GM21390 (cell line): ENCODE results near the gene ANGPTL2.

Experiments used
- ATAC-seq: cut with Tn5 transposase; IDR thresholded peaks from one replicate; pipeline ENCODE4 v1.9.1; 2021; ENCODE audit not compliant: unreplicated experiment

ANGPTL2 gene

DNA sequence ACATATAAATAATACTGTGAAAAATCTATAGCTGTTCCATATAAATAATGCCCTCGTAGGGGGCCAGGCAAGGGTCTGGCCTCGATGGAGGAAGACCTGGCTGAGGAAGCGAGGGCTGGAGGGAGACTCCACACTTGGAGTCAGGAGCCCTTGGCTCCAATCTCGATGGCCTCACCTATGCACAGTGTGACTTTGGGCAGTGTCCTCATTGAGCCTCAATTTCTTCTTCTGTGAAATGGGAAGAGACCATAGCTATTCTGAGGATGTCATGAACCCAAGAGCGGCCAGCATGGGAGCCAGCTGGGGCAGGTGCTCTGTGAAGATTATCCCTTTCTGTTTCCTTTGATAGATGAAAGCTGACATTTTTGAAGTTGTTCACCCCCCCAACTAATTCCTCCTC lies 24.8 kb downstream of the ANGPTL2 start:
- ATAC-seq = no peak

GRCh38 chr9:127096208-127096607 lies 26.2 kb downstream of the ANGPTL2 start:
- no peak for ATAC-seq

DNA sequence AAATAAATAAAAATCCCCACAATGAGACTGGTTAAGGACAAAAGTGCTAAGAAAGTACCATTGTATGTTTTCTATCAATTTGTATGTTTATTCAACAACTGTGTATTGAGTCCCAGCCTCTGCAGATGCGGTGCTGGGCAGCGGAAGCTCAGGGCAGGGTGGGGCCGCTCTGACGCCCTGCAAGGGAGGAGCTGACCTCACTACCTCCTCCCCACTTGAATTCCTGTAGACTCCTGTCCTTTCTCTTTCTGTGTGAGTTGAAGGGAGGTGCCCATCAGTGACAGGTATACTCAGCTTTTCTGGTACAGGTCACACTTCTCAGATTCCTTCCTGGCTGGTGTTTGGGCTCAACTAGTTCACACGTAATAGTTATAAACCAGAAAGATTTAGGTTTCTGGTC lies 27.0 kb downstream of the ANGPTL2 start:
- ATAC-seq = no peak

DNA sequence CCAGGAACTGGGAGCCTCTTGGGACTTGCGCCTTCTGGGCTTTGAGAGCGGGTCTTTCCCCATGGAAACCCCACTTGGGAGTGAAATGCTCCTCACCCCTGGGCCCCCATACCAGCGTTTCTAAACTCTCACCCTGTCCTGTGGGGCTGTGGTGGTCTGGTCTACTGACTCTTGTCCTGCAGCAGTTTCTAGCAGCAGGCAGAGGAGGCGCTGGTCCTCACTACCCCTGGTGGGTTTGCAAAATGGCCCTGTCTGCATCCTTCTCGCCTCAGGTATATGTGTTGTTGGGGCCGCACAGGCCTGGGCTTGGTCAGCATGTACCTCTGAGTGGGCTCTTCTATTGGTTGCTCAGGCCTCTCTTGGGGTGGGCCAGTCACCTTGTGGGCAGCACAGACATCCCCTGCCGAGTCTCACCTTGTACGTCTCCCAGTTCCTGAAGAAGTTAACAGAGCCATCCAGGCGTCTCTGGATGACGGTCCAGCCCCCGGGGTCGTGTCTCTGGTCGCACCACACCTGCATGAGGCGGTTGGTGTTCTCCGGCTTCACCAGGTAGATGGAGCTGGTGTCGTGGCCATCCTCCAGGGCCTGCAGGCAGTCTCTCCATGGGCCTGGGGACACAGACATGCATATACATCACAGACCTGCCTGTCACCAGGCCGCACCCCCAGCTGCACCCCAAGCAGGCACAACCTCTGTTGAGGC lies 29.0 kb downstream of the ANGPTL2 start:
- no peak for ATAC-seq

DNA sequence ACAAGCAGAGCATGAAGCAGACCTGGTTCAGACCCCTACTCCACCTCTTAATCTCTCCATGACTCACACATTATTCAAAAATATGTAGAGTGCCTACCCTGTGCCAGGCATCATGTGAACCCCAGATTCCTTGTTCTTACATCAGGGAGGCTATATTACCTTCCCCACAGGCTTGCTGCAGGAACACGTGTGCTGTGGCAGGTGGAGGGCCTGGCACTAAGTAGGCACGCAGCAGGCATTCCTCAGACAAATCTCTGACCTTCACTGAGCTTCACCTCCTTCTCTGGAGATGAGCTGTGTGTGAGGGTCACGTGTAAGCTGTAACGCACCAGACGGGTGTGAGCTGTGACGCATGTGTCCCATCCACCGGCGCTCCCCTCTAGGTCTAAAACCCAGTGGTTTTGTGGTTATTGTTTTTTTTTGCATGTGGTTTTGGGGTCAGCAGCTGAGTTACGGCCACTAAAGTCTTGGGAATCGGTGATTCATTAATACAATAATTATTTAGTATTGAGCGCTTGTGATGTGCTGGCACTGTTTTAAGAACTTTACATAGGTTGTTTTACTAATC lies 30.3 kb downstream of the ANGPTL2 start:
- ATAC-seq = no peak

GRCh38 chr9:127091526-127091925 lies 30.9 kb downstream of the ANGPTL2 start:
- no peak for ATAC-seq

- no peak for ATAC-seq
Observed at GRCh38 chr9:127090341-127090985, 32.0 kb downstream of the ANGPTL2 start.

- ATAC-seq = no peak
Observed at GRCh38 chr9:127089631-127090081, 32.8 kb downstream of the ANGPTL2 start.

DNA sequence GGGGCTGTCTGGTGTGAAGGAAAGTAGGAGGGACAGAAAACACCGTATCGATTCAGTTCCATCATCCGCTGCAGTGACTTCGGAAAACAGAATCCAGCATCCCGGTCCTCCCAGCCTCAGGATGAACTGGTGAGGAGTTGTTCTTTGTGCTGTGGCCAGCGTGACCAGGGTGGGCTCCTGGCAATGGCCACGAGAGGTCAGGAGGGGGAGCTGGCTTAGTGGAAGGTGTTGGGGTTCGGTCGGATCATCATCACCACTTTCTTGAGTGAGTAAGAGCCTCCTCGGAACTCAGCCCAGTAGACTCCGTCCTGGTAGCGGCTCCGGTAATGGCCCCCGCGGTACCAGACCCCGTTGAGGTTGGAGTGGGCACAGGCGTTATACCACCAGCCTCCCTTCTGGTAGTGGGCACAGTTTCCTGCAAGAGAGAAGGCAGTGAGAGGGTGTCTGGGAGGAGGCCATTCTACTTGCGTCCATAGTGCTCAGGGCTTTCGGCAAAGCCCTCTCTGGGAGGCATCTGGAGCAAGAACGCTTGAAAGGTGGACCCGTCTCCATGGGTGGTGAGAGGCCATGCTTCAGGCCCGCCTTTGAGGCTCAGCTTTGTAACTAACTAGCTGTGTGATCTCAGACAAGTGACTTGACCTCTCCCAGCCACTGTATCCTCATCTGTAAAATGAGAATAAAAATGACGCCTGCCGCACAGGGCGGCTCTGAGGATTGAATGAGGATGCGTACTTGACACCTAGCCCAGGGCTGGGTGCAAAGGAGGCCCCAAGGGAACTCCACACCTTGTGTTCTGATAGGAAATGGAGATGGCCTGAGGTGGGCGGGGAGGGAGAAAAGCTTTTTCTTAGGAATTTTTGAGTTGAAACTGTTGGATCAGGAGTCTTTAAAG lies 33.5 kb downstream of the ANGPTL2 start:
- no peak for ATAC-seq

DNA sequence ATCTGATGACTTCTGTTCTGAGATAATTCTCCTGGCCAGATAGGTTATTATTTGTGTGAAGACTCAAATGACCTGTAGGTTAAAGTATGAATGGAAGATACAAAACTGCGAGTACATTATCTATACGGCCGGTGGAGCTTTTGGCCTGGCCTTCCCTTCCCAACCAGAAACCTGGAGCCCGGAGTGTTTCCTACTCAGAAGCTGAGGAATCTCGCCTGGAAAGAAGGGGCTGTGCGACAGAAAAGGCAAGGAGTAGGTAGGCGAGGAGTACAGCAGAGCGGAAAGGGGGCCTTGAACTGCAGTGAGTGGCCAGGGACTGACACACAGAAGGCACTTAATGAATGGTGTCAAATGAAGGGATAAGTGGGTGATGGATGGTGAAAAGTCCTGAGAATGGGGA lies 34.6 kb downstream of the ANGPTL2 start:
- no peak for ATAC-seq

- ATAC-seq = no peak
Observed at GRCh38 chr9:127087411-127087810, 35.0 kb downstream of the ANGPTL2 start.

DNA sequence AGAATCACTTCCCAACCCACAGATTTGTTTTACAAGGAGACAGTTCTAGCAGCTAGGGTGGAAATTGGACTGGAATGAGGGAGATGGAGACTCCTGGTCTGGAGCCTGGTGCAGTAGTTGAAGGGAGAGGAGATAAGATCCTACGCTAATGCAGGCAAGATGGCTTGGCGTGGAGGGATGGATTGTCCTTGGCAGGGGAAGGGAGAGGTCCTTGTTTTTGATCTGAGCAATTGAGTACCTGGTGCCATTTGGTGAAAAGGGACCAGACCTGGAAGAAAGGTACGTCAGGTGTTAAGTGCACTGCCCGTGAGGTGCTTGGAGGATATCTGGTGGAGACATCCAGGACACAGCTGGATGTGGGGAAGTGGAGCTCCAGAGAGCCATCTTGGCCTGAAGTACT lies 35.7 kb downstream of the ANGPTL2 start:
- no peak for ATAC-seq

- ATAC-seq = no peak
Observed at GRCh38 chr9:127085186-127085585, 37.2 kb downstream of the ANGPTL2 start.

DNA sequence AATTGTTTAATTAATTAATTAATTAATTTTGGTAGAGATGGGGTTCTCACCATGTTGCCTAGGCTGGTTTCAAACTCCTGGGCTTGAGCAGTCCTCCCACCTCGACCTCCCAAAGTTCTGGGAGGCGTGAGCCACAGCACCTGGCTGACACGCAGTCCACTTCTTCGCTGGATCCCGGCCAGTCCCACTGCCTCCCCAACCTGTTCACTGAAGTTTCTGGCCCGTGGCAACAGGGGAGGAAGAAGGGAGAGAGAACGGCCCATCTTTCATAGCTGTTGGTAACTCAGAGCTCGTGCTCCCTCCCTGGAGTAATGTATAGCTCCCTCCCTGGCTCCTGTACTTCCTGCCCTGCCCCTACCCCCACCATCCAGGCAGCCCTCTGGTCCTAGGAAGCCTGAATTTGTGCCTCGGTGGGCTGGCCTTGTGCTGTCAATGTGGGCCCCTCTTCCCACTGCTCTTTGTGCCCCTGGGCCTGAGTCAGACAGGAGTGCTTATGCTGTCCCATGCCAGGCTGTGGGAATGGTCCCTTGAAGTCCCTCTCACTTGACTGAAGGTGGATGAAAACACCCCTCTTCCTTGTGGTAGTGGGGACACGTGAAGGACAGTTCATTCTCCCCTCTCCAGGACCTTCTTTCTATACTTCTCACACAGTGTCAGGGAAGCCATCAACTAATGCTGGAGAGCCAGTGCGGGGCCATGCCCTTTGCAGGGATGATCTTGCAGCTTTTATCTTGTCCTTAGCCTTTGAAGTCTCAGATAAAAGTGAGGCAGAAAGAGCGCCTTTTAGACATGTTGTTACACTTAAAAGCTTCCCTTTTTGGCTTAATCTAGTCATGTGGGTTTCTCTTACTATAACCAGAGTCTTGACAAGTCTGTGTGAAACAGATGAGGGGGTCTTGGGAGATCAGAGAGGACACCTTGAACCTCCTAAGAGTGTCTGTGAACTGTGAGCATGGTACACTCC lies 38.1 kb downstream of the ANGPTL2 start:
- ATAC-seq = no peak

- ATAC-seq = no peak
Observed at GRCh38 chr9:127083138-127083980, 39.1 kb downstream of the ANGPTL2 start.

- no peak for ATAC-seq
Observed at GRCh38 chr9:127081250-127082185, 40.9 kb downstream of the ANGPTL2 start.

GRCh38 chr9:127079446-127080140 lies 42.8 kb downstream of the ANGPTL2 start:
- no peak for ATAC-seq

GRCh38 chr9:127078988-127079387 lies 43.4 kb downstream of the ANGPTL2 start:
- no peak for ATAC-seq
